Mesothelial cell of epicardium (in vitro differentiated cells): Measurements from ENCODE around the gene CEACAM21. TPM values are rescaled to one million over a fixed set of nuclear protein-coding genes. Genes with fewer than 3 reads are reported as not detected.

Experiments
- DNase-seq, 2 experiments: peaks; one replicate each; pipeline ENCODE4 v3.0.0; 2021; ENCODE audit warnings: low spot score in 2 of 2; ENCODE audit not compliant: unreplicated experiment in 2 of 2
- H3K27ac Mint-ChIP-seq: 2 replicates; pipeline ENCODE4 v1.8.0; 2021; ENCODE audit warnings: mixed read lengths
- H3K27me3 Mint-ChIP-seq: 2 replicates; pipeline ENCODE4 v1.8.0; 2021; ENCODE audit warnings: low read depth, mixed read lengths
- H3K36me3 Mint-ChIP-seq: 2 replicates; pipeline ENCODE4 v1.8.0; 2021; ENCODE audit warnings: mixed read lengths
- H3K4me1 Mint-ChIP-seq: 2 replicates; pipeline ENCODE4 v1.8.0; 2021; ENCODE audit warnings: mixed read lengths
- H3K4me3 Mint-ChIP-seq: 2 replicates; pipeline ENCODE4 v1.8.0; 2021; ENCODE audit warnings: mild to moderate bottlenecking, moderate library complexity, mixed read lengths
- H3K9me3 Mint-ChIP-seq: 2 replicates; pipeline ENCODE4 v1.8.0; 2021; ENCODE audit warnings: mixed read lengths
- CTCF ChIP-seq: fragments of 200-600 bp; sonication (generic); IDR thresholded peaks from one replicate; pipeline ENCODE4 v1.5.0; 2021; ENCODE audit warnings: antibody characterized with exemption; ENCODE audit not compliant: unreplicated experiment
- total RNA-seq: library from RNA; stranded (reverse); gene quantifications from 3 replicates; pipeline ENCODE4 v1.2.1, GENCODE V29; 2021

The CEACAM21 gene
- total RNA-seq, 1 donor from 2014 or later: not detected

DNA sequence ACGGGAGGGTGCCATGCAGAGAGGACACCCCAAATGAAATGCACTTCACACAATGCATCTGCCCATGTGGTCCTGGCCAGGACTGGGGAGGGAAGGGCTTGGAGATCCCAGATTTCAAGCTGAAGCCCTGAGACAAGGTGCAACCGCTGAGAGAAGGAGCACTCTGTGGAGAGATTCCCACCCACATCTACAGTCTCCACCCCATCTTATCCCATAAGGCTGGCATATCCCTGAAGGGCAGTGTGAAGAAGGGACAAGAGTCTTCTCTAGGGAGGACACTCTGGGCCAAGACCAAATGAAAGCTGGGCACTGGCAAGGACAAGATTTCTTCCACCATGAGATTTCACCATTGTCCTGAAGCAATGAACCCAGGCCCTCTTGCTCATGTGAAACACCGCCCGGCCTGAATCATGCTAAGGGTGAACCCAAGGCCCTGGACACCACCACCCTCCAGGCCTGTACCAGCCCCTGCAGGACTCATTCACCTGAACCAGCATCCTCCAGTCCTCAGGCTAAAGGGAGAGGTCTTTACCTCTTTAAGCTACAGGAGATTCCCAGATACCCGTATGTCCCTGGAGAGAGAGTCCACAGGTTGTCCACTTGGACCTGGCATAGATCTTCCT, 30.4 kb downstream of the CEACAM21 start:
- Mint-ChIP-seq H3K4me1 (no peaks in the 10 kb centered on the region), H3K36me3 (no peaks in the 10 kb centered on the region), H3K27me3 (no peaks in the 10 kb centered on the region), H3K9me3 (peaks cover 77% of the 10 kb centered on the region), H3K27ac (no peak overlapping the region), H3K4me3 (no peak overlapping the region)
- no peak for DNase-seq
- TF ChIP-seq CTCF: no peak

DNA sequence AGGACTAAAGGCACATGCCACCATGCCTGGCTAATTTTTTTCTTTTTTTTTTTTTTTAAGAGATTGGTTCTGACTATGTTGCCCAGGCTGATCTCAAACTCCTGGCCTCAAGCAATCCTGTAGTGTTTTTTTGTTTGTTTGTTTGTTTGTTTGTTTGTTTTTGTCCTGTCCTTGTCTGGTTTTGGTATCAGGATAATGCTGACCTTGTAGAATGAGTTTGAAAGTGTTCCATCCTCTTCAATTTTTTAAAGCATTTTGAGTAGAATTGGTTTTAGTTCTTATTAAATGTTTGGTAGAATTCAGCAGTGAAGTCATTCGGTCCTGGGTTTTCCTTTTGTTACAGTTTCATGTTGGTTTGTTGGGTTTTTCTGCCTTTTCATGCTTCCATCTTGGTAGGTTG, 31.7 kb downstream of the CEACAM21 start:
- H3K27ac Mint-ChIP-seq: no peak overlapping the region
- TF ChIP-seq CTCF: no peak

GRCh38 chr19:41610789-41611188, 34.8 kb downstream of the CEACAM21 start:
- H3K27ac Mint-ChIP-seq: no peak overlapping the region
- no peak overlapping the region for H3K4me3 Mint-ChIP-seq
- no peak for DNase-seq
- peaks cover 76% of the 10 kb centered on the region for H3K9me3 Mint-ChIP-seq
- TF ChIP-seq CTCF: no peak
- H3K36me3 Mint-ChIP-seq: peaks cover 2% of the 10 kb centered on the region
- H3K27me3 Mint-ChIP-seq: no peaks in the 10 kb centered on the region
- H3K4me1 Mint-ChIP-seq: no peaks in the 10 kb centered on the region

More for the DNA sequence above, 31.7 kb downstream of the CEACAM21 start:
- Mint-ChIP-seq H3K4me3 (no peak overlapping the region), H3K27me3 (no peaks in the 10 kb centered on the region), H3K4me1 (no peaks in the 10 kb centered on the region), H3K36me3 (no peaks in the 10 kb centered on the region), H3K9me3 (peaks cover 72% of the 10 kb centered on the region)
- DNase-seq: no peak

- Mint-ChIP-seq H3K4me1 (no peaks in the 10 kb centered on the region), H3K36me3 (peaks cover 2% of the 10 kb centered on the region), H3K4me3 (no peak overlapping the region), H3K9me3 (peaks cover 78% of the 10 kb centered on the region), H3K27ac (no peak overlapping the region), H3K27me3 (no peaks in the 10 kb centered on the region)
- TF ChIP-seq CTCF: no peak
- DNase-seq: no peak
Measured at GRCh38 chr19:41612483-41612882, 36.5 kb downstream of the CEACAM21 start.

GRCh38 chr19:41615207-41615606, 39.2 kb downstream of the CEACAM21 start:
- Mint-ChIP-seq H3K27me3 (no peaks in the 10 kb centered on the region), H3K27ac (no peak overlapping the region), H3K4me1 (no peaks in the 10 kb centered on the region), H3K9me3 (peaks cover 62% of the 10 kb centered on the region), H3K4me3 (no peak overlapping the region), H3K36me3 (peaks cover 2% of the 10 kb centered on the region)
- no peak for DNase-seq
- no peak for TF ChIP-seq CTCF
